SU-DHL-6 (cell line): ENCODE results near the gene TICAM1.

Experiments
- EZH2phosphoT487 ChIP-seq: fragments of 200-600 bp; sonication (generic), shearing (Covaris generic); conservative IDR thresholded peaks from 2 replicates; pipeline ENCODE4 v1.6.1; 2018; ENCODE audit warnings: mild to moderate bottlenecking, antibody characterized with exemption, low read length, moderate library complexity, mixed read lengths
- TF ChIP-seq, protein P1 (sequence below): fragments of 200-600 bp; sonication (generic); IDR thresholded peaks from one replicate; pipeline ENCODE4 v1.5.1; 2017; ENCODE audit warnings: antibody characterized with exemption, mild to moderate bottlenecking, low read length, moderate library complexity; ENCODE audit not compliant: insufficient read depth, poor library complexity, severe bottlenecking

DNA sequence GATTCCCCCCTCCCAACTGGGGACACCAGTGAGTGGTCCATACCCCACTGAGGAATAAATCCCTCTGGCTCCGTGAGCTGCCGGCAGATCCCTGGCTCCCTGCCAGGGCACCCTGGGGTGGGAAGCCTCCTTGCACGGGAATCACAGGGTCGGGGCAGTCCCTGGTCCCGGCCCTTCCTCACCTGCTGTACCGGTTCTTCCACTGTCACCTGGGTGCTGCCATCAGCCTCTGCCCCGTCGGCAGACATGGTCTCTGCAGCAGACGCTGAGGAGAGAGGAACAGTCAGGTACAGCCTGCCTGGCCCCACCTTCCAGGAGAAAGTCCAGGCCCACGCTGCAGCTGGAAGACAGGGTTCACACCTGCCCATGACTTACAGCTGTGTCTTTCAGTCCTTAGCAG lies 29.6 kb upstream of the TICAM1 start:
- TF ChIP-seq, protein P1, sequence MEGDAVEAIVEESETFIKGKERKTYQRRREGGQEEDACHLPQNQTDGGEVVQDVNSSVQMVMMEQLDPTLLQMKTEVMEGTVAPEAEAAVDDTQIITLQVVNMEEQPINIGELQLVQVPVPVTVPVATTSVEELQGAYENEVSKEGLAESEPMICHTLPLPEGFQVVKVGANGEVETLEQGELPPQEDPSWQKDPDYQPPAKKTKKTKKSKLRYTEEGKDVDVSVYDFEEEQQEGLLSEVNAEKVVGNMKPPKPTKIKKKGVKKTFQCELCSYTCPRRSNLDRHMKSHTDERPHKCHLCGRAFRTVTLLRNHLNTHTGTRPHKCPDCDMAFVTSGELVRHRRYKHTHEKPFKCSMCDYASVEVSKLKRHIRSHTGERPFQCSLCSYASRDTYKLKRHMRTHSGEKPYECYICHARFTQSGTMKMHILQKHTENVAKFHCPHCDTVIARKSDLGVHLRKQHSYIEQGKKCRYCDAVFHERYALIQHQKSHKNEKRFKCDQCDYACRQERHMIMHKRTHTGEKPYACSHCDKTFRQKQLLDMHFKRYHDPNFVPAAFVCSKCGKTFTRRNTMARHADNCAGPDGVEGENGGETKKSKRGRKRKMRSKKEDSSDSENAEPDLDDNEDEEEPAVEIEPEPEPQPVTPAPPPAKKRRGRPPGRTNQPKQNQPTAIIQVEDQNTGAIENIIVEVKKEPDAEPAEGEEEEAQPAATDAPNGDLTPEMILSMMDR = no peak
- no peak for TF ChIP-seq EZH2phosphoT487
